ENCODE results near the gene HBEGF.

Gene HBEGF

GRCh38 chr5:140301136-140301535 lies 45.3 kb downstream of the HBEGF start:
- DNase-seq, result no peak

GRCh38 chr5:140299056-140299455 lies 47.3 kb downstream of the HBEGF start:
- no peak for DNase-seq

DNA sequence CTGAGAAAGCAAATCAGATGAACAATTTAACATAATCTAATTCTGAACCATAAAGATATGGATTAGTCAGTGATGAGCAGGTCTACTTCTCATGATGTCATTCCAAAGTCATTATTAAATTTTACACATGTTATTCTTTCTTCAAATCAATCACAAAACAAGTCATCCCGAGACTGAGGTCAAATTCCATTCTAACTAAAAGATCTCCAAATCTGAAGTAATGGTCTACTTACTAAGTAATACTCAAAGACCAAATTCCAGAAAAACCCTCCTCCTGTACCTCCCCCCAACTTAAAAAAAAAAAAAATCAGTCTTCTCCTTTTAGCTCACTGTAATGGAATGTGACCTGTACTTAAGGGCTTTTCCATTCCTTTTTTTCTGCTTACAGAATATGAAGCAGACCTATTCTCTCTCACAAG lies 48.2 kb downstream of the HBEGF start:
- DNase-seq, result no peak

DNA sequence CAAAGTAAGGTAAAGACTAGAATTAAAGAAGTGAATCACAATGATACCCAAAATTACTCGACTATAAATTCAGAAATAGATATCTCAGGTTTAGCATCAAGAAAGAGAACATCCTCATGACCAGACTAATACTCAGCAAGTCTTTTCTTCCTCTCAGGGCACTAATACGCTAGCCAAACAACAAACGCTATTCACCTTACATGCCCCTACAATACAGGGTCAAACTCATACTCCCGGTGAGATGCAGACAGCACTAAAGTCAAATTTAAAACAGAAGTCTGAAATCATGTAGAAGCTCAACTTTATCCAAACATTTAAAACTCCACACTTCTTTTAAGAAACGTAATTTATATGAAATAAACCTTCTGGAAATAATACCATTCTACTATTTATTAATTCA lies 49.1 kb downstream of the HBEGF start:
- no peak for DNase-seq

GRCh38 chr5:140296289-140296688 lies 50.1 kb downstream of the HBEGF start:
- DNase-seq, result no peak

DNA sequence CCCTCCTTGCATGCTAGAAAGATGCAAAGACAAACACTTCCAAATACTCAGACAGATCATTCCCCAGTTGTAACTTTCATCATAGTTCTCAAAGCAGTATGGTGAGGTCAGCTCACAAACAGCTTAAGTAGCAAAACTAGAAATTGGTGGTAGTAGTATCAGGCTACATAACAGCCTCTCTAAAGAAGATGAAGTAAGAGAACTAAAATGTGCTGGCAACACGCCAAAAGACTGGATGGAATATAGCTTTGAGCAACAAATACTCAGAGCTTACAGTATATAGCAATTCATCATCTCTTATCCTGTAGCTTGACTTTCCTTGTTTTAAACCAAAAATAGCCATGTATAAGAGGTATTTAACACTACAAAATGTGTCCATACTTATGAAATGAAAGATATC lies 51.0 kb downstream of the HBEGF start:
- peak; percentile 26 for DNase-seq

GRCh38 chr5:140294753-140295152 lies 51.6 kb downstream of the HBEGF start:
- DNase-seq, result no peak

- DNase-seq, result no peak
Measured at GRCh38 chr5:140293849-140294100, 52.6 kb downstream of the HBEGF start.

DNA sequence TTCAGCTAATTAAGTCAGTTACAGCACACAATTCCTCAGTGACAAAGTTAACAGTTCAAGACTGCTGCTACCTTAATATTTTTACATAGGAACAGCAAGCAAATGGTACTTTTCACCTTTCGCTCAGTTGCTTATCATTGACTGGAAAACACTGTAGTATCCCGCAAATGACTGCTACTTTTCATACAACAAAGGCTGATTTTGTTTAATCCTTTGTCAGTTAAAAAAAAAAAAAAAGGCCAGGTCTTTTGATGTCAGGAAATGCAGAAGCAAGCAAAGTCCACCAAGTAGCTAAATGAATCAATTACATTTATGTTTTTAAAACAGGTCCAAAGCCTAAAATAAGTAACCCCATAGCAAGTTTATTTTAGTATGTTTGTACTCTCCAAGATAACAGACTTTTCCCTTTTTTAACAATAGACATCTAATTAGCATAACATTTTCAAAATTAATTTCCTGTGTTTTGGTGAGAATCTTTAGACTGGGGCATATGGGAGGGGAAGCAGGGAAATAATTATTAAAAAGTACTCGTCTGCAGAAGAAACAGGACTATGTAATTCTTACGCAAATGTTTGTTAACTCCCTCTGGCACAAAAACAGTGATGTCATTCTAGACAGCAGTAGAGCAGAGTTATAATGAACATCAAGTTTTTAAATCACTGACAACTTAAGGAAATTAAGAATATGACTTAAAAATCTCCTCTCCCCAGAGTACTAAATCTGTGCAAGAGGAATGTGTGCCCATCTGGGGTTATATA lies 53.1 kb downstream of the HBEGF start:
- no peak for DNase-seq

DNA sequence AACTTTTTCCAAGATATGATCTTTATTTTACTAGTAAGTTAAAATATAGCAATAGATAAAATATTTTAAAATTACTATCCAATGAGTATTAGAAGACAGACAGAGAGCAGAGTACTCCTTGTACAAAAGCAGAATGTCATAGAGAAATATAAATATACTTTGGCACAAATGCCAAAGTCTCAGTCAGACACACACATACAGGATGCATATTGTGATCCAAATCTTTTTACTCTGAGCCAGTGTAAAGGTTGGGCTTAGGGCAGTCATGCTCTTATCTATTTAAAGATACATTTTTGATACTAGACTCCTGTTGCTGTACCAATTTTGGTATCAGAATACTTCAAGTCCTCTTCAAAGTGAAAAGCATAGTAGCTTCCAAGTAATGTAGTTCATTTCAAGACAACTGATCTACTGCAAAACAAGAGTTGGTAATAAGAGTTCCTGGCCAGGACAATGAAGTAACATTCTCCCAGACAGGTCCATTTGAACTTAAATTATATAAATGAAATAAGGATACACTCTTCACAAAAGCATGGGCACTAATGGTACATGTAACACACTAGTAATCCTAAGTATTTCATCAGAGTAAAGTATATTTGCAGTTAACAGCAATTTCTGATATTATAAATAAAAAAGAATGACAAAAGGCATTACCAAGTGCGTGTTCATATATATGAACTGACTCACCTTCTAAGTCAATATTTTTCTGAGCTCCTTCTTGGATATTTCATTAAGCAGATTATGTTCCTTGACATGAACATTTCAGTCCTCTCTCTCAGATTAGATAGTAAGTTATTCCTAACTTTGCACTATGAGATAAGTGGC lies 54.0 kb downstream of the HBEGF start:
- no peak for DNase-seq

GRCh38 chr5:140287801-140288521 lies 58.4 kb downstream of the HBEGF start:
- DNase-seq, result no peak

DNA sequence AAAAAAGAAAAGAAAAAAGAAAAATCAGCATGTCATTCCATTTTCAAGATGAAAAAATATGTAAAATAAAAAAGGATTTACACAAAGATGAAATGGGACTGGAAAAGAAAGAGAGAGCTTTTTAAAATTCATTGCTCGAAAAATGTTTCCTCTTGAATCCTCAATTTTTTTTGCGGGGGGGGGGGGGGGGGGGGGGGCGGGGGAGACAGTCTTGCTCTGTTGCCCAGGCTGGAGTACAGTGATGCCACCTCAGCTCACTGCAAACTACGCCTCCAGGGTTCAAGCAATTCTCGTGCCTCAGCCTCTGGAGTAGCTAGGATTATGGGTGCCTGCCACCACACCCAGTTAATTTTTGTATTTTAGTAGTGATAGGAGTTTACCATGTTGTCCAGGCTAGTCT lies 60.0 kb downstream of the HBEGF start:
- DNase-seq, result no peak

DNA sequence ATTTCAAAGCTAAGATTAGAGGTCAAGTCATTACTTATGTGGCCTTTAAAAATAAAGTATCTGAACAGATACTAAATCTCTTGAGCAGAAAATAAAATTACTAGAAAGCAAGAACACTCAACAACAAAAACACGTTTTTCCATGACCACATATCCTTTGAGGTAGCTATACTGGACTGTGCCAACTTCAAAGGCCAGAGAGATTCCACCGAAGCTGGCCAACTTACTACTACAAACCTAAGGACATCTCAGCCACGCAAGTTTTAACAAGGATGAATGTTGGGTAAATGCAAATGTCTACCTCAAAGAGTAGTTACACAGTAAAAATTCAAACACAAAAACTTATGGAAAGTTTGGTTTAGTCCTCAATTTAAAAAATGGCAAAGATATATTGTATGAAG lies 62.4 kb downstream of the HBEGF start:
- DNase-seq, result no peak

Data from activated CD4-positive, alpha-beta T cell treated with anti-CD3 and anti-CD28 coated beads, Interleukin-2, amount 50 U/mL, for 1 hour (primary cell).